OCI-LY7 (cell line): ENCODE data around the gene LRPAP1. TPM values are rescaled to one million over a fixed set of nuclear protein-coding genes. Genes with fewer than 3 reads are reported as not detected.

ENCODE experiments used
- BruUV-seq: library from RNA; stranded (reverse); fragments of 400-500 nt; replicated peaks from 2 replicates; lab custom pipeline; 2021; lab: Mats Ljungman, UMichigan
- CTCF ChIA-PET: fragments of 300-600 bp; sonication (Branson Sonifier 250); formaldehyde crosslinking; loops from one replicate; lab custom pipeline; 2022; ENCODE audit warnings: antibody characterized with exemption; ENCODE audit not compliant: unreplicated experiment; lab: Charles Lee
- POLR2A ChIA-PET: fragments of 300-600 bp; sonication (Branson Sonifier 250); formaldehyde crosslinking; loops from one replicate; lab custom pipeline; 2022; ENCODE audit warnings: antibody characterized with exemption; lab: Charles Lee
- DNase-seq: peaks from one replicate; pipeline ENCODE4 v3.0.0-alpha.2; 2015; ENCODE audit warnings: low spot score
- H2AFZ ChIP-seq: fragments of 200-600 bp; sonication (generic), shearing (Covaris generic); 2 replicates; pipeline ENCODE4 v1.6.1; 2014; ENCODE audit warnings: mild to moderate bottlenecking, antibody characterized with exemption, low read length, moderate library complexity
- H3K27ac ChIP-seq: fragments of 200-600 bp; sonication (generic); 2 replicates; pipeline ENCODE4 v1.5.1; 2014; ENCODE audit warnings: mixed run types, low read depth, mild to moderate bottlenecking, moderate library complexity, low read length, inconsistent platforms; ENCODE audit not compliant: poor library complexity, severe bottlenecking
- H3K36me3 ChIP-seq: fragments of 200-600 bp; sonication (generic); 2 replicates; pipeline ENCODE4 v1.6.1; 2014; ENCODE audit warnings: mild to moderate bottlenecking, antibody characterized with exemption, low read length, moderate library complexity, mixed read lengths; ENCODE audit not compliant: insufficient read depth
- H3K4me1 ChIP-seq: fragments of 200-600 bp; sonication (generic); 2 replicates; pipeline ENCODE4 v1.5.1; 2014; ENCODE audit warnings: mild to moderate bottlenecking, low read length; ENCODE audit not compliant: insufficient read depth, poor library complexity, severe bottlenecking
- H3K4me2 ChIP-seq: fragments of 200-600 bp; sonication (generic); 2 replicates; pipeline ENCODE4 v1.6.1; 2014; ENCODE audit warnings: mild to moderate bottlenecking, low read length
- H3K4me3 ChIP-seq: fragments of 200-600 bp; sonication (generic); 2 replicates; pipeline ENCODE4 v1.5.1; 2014; ENCODE audit warnings: mild to moderate bottlenecking, low read depth, low read length; ENCODE audit not compliant: poor library complexity, severe bottlenecking
- H3K79me2 ChIP-seq: fragments of 200-600 bp; sonication (generic); 2 replicates; pipeline ENCODE4 v1.6.1; 2016; ENCODE audit warnings: low read depth, mild to moderate bottlenecking, low read length, moderate library complexity, mixed read lengths; ENCODE audit not compliant: insufficient read depth
- H3K9me2 ChIP-seq: fragments of 200-600 bp; sonication (generic); 2 replicates; pipeline ENCODE4 v1.6.1; 2016; ENCODE audit warnings: mild to moderate bottlenecking, low read length, mixed read lengths; ENCODE audit not compliant: insufficient read depth
- H3K9me3 ChIP-seq: fragments of 200-600 bp; sonication (generic); 2 replicates; pipeline ENCODE4 v1.6.1; 2014; ENCODE audit warnings: mild to moderate bottlenecking, mixed run types, low read length, mixed read lengths
- H4K20me1 ChIP-seq: fragments of 200-600 bp; sonication (generic); 2 replicates; pipeline ENCODE4 v1.6.1; 2014; ENCODE audit warnings: mild to moderate bottlenecking, antibody characterized with exemption, low read length, moderate library complexity, mixed read lengths; ENCODE audit not compliant: insufficient read depth
- CTCF ChIP-seq: fragments of 200-600 bp; sonication (generic); conservative IDR thresholded peaks from 2 replicates; pipeline ENCODE4 v1.5.1; 2014; ENCODE audit warnings: mild to moderate bottlenecking, antibody characterized with exemption, low read length, moderate library complexity, mixed read lengths
- EZH2phosphoT487 ChIP-seq: fragments of 200-600 bp; sonication (generic); IDR thresholded peaks from 2 replicates; pipeline ENCODE4 v1.6.1; 2018; ENCODE audit warnings: low read depth, borderline replicate concordance, mild to moderate bottlenecking, mixed run types, antibody characterized with exemption, low read length, moderate library complexity, mixed read lengths
- intact Hi-C: fragments of 100-400 bp; cut with micrococcal nuclease; formaldehyde crosslinking; loops from one replicate; pipeline ENCODE4 v1.10.0; 2022; ENCODE audit not compliant: unreplicated experiment
- total RNA-seq, 2 experiments: library from RNA; depleted of rRNA in 1 of 2; stranded (reverse); fragments of >200 nt in 1 of 2; shearing (Covaris generic) in 1 of 2; gene quantifications; 2 replicates each; pipeline ENCODE4 v1.2.3, GENCODE V29; 2014 to 2022

LRPAP1 gene
- total RNA-seq, 2 experiments from 2014 or later = 46.2 to 54.7 TPM

GRCh38 chr4:3514221-3514780 lies 17.9 kb downstream of the LRPAP1 start:
- BruUV-seq = no TSS peak
- no peaks in the 10 kb centered on the region for H3K79me2 ChIP-seq
- H3K4me2 ChIP-seq = no peak overlapping the region
- H3K4me3 ChIP-seq = no peak overlapping the region
- DNase-seq = no peak
- no peak for TF ChIP-seq CTCF
- no peak for TF ChIP-seq EZH2phosphoT487
- intact Hi-C loops = no loop called here
- H2AFZ ChIP-seq = no peak overlapping the region
- H4K20me1 ChIP-seq = no peaks in the 10 kb centered on the region
- no peaks in the 10 kb centered on the region for H3K9me2 ChIP-seq
- no peak overlapping the region for H3K27ac ChIP-seq
- CTCF ChIA-PET = interaction anchor here (0.5 kb wide), 1 partner anchor 441 kb away, joined by 4 read pairs; no protein-coding TSS in a partner anchor
- peaks cover 78% of the 10 kb centered on the region for H3K36me3 ChIP-seq
- H3K9me3 ChIP-seq = no peaks in the 10 kb centered on the region
- POLR2A ChIA-PET = no interaction called here
- no peaks in the 10 kb centered on the region for H3K4me1 ChIP-seq

GRCh38 chr4:3513807-3514206 lies 18.4 kb downstream of the LRPAP1 start:
- H3K9me3 ChIP-seq = no peaks in the 10 kb centered on the region
- intact Hi-C loops = no loop called here
- POLR2A ChIA-PET = no interaction called here
- no peak overlapping the region for H3K4me3 ChIP-seq
- H3K36me3 ChIP-seq = peaks cover 80% of the 10 kb centered on the region
- H3K4me1 ChIP-seq = no peaks in the 10 kb centered on the region
- no peak overlapping the region for H2AFZ ChIP-seq
- no peak for DNase-seq
- no peaks in the 10 kb centered on the region for H4K20me1 ChIP-seq
- no peak overlapping the region for H3K27ac ChIP-seq
- BruUV-seq = no TSS peak
- CTCF ChIA-PET = no interaction called here
- TF ChIP-seq EZH2phosphoT487 = no peak
- H3K79me2 ChIP-seq = no peaks in the 10 kb centered on the region
- H3K4me2 ChIP-seq = no peak overlapping the region
- no peaks in the 10 kb centered on the region for H3K9me2 ChIP-seq

- H4K20me1 ChIP-seq = no peaks in the 10 kb centered on the region
- intact Hi-C loops = no loop called here
- ChIA-PET POLR2A (no interaction called here), CTCF (no interaction called here)
- no peaks in the 10 kb centered on the region for H3K79me2 ChIP-seq
- BruUV-seq = no TSS peak
- H3K4me1 ChIP-seq = no peaks in the 10 kb centered on the region
- no peak overlapping the region for H3K4me2 ChIP-seq
- no peak for DNase-seq
- H3K9me2 ChIP-seq = no peaks in the 10 kb centered on the region
- H3K9me3 ChIP-seq = no peaks in the 10 kb centered on the region
- peaks cover 82% of the 10 kb centered on the region for H3K36me3 ChIP-seq
- no peak overlapping the region for H2AFZ ChIP-seq
- H3K27ac ChIP-seq = no peak overlapping the region
- no peak for TF ChIP-seq CTCF
- no peak for TF ChIP-seq EZH2phosphoT487
- H3K4me3 ChIP-seq = no peak overlapping the region
These were observed 19.5 kb downstream of the LRPAP1 start for GRCh38 chr4:3512719-3513118.
